ENCODE measurements around the gene HOXA13. TPM values are rescaled to one million over a fixed set of nuclear protein-coding genes. Genes with fewer than 3 reads are reported as not detected.

Gene HOXA13
- total RNA-seq, 1 donor from 2014 or later: not detected

GRCh38 chr7:27159266-27160144, 40.4 kb downstream of the HOXA13 start:
- peak overlapping the region; percentile 77 for H3K4me3 Mint-ChIP-seq
- TF ChIP-seq, protein P1, sequence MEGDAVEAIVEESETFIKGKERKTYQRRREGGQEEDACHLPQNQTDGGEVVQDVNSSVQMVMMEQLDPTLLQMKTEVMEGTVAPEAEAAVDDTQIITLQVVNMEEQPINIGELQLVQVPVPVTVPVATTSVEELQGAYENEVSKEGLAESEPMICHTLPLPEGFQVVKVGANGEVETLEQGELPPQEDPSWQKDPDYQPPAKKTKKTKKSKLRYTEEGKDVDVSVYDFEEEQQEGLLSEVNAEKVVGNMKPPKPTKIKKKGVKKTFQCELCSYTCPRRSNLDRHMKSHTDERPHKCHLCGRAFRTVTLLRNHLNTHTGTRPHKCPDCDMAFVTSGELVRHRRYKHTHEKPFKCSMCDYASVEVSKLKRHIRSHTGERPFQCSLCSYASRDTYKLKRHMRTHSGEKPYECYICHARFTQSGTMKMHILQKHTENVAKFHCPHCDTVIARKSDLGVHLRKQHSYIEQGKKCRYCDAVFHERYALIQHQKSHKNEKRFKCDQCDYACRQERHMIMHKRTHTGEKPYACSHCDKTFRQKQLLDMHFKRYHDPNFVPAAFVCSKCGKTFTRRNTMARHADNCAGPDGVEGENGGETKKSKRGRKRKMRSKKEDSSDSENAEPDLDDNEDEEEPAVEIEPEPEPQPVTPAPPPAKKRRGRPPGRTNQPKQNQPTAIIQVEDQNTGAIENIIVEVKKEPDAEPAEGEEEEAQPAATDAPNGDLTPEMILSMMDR (conservative IDR thresholded peaks at IDR 0.05): no peak
- H3K36me3 Mint-ChIP-seq (ENCODE audit: low read depth): peaks cover 10% of the 10 kb centered on the region
- DNase-seq (ENCODE audit: low read depth, low spot score): no peak
- H3K4me1 Mint-ChIP-seq: peaks cover 22% of the 10 kb centered on the region
- peaks cover 97% of the 10 kb centered on the region for H3K27me3 Mint-ChIP-seq (ENCODE audit: low read depth)
- no peaks in the 10 kb centered on the region for H3K9me3 Mint-ChIP-seq
- no peak overlapping the region for H3K27ac Mint-ChIP-seq (ENCODE audit: unreplicated experiment)

DNA sequence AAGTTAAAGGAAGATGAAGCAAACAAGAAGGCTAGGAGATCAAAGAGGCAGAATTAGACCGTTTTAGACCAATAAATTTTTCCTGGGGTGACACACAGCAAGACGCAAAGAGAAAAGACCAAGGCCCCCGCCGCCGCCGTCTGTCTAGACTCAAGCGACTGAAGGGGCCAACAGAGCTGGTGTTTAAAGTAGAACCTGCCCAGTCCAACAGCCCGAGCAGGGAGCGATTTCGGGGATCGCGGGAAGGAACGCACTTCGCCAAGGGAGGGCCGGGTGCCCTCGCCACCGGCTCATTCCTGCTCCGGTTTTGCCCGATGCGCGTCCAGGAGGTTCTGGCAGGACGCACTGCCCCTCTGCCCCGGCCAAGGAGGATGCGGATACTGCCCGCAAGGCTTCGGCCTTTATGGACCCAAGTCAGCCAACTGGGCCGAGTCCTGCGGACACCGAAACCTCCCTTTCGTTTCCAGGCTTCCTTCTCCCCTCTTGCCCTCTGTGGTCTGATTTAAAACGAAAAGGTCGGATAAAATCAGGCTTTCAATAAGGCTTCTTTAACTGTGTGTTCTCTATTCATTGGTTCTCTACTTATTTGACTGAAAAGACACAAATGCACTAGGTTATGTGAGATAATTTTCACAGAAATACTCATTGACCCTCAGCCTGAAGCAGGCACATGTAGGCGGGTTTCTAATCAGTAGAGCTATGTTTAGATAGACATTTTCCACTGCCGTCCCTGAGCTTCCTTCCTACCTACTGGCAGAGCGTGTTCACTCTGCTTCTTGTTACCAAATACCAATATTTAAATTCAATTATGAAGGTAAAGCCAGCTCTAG, 41.2 kb downstream of the HOXA13 start:
- Mint-ChIP-seq H3K36me3 (ENCODE audit: low read depth) (peaks cover 6% of the 10 kb centered on the region), H3K9me3 (no peaks in the 10 kb centered on the region), H3K27me3 (ENCODE audit: low read depth) (peaks cover 97% of the 10 kb centered on the region), H3K4me3 (peak overlapping the region; percentile 77), H3K4me1 (peaks cover 21% of the 10 kb centered on the region), H3K27ac (ENCODE audit: unreplicated experiment) (no peak overlapping the region)
- TF ChIP-seq, protein P1 (conservative IDR thresholded peaks at IDR 0.05): no peak
- DNase-seq (ENCODE audit: low read depth, low spot score): no peak

- peaks cover 22% of the 10 kb centered on the region for H3K4me1 Mint-ChIP-seq
- TF ChIP-seq, protein P1 (conservative IDR thresholded peaks at IDR 0.05): no peak
Observed at GRCh38 chr7:27157702-27158431, 42.0 kb downstream of the HOXA13 start.

DNA sequence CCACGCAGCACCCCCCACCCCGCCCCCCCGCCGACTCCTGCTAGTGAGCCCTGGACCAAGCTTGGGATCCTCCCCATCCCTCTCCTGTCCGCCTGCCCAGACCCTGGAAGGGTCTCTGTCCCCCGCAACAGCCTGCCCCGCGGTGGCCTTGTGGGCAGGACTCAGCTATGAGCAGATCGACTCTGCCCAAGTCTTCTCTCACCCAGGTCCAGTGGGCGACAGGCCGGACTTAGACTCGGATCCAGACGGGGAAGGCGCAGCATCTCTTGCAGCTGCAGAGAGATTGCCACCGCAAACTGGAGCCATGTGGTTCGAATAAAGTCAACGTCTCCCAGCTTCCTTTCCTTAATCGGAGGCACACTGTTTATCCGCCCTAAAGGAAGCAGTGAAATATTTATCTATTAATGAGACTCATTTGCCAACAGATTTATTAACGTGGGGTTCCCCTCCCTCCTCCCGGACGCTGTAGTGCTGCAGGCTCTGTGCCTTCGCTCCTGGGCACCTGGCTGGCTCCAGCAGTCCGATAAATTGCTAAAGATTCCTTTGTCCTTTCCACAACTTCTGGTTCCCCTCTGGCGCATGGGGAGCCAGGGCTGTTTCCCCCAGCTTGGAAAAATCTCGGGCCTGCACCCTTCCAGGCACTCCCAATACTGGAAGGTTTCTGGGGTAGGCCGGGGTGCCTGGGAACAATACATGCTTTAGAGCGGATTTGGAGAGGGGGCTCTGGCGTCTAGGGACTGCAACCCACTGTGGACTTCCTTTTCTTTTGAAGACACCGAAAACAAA, 42.8 kb downstream of the HOXA13 start:
- no peak for DNase-seq (ENCODE audit: low read depth, low spot score)
- Mint-ChIP-seq H3K27ac (ENCODE audit: unreplicated experiment) (no peak overlapping the region), H3K4me1 (peaks cover 22% of the 10 kb centered on the region), H3K36me3 (ENCODE audit: low read depth) (peaks cover 6% of the 10 kb centered on the region), H3K27me3 (ENCODE audit: low read depth) (peaks cover 97% of the 10 kb centered on the region), H3K9me3 (no peaks in the 10 kb centered on the region), H3K4me3 (peak overlapping the region; percentile 77)
- TF ChIP-seq, protein P1 (conservative IDR thresholded peaks at IDR 0.05): no peak

More at GRCh38 chr7:27157702-27158431, 42.0 kb downstream of the HOXA13 start:
- Mint-ChIP-seq H3K4me3 (peak overlapping the region; percentile 77), H3K36me3 (ENCODE audit: low read depth) (peaks cover 6% of the 10 kb centered on the region), H3K9me3 (no peaks in the 10 kb centered on the region), H3K27me3 (ENCODE audit: low read depth) (peaks cover 97% of the 10 kb centered on the region), H3K27ac (ENCODE audit: unreplicated experiment) (peak overlapping the region; percentile 45)
- DNase-seq (ENCODE audit: low read depth, low spot score): no peak
